Measurements from ENCODE around the gene SHISA5. TPM values are rescaled to one million over a fixed set of nuclear protein-coding genes. Genes with fewer than 3 reads are reported as not detected.
"Not testable (repeated sequence)": the region's sequence is repeated elsewhere in the genome, so short reads cannot be mapped to it uniquely, and the experiment has no call there.

The SHISA5 gene
- polyA plus RNA-seq, 1 experiment = 217 TPM

DNA sequence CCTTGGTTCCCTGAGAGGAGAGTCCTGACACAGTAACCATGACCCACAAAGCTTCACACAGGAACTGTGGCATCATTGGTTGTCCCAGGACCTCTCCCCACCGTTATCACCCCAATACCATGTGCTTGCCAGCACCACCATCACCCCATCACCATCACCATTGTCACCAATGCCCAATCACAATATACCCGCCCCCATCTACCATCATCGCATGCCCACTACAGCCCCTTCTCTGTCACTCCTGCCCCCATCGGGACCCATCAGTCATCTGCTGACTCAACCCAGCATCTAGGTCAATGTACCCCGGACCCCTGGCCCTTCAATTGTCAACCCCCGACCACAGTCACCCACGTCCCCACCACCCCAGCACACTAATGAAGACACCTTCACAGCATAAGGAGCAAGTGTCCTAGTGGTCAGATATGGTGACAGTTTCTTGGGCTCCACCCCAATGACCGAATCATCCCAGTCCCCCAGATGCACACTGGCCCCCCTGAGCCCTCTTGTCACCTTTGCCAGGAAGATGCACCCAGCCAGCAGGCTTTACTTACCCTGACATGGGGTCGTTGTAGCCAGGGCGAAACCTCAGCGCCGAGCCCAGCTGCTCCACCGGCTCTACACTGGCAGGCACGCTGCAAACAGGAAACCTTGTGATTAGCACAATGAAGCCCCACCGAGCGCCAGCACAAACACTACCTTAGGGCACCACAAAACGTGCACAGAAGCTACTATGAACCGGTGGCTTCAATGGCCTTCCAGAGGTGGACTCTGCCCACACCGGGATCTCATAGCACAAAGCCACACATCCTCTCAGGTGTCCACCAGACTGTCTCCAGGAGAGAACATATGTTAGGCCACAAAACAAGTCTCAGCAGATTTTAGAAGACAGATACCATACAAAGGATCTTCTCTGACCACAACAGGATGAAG is 25.1 kb downstream of the SHISA5 start:
- DNase-seq (ENCODE audit: low read depth) = no peak
- Histone ChIP-seq H3K27me3 (ENCODE audit: control insufficient read depth, insufficient read depth, low read length) (no peaks in the 10 kb centered on the region), H3K36me3 (ENCODE audit: control insufficient read depth, insufficient read depth, low read length) (peaks cover 11% of the 10 kb centered on the region), H3K4me3 (ENCODE audit: low read depth, low read length) (no peak overlapping the region)
- ChIA-PET POLR2A (no interaction called here), CTCF (interaction anchor here (0.6 kb wide), 1 partner anchor 16 kb away, joined by 3 read pairs; no protein-coding TSS in a partner anchor)
- TF ChIP-seq, protein P1, sequence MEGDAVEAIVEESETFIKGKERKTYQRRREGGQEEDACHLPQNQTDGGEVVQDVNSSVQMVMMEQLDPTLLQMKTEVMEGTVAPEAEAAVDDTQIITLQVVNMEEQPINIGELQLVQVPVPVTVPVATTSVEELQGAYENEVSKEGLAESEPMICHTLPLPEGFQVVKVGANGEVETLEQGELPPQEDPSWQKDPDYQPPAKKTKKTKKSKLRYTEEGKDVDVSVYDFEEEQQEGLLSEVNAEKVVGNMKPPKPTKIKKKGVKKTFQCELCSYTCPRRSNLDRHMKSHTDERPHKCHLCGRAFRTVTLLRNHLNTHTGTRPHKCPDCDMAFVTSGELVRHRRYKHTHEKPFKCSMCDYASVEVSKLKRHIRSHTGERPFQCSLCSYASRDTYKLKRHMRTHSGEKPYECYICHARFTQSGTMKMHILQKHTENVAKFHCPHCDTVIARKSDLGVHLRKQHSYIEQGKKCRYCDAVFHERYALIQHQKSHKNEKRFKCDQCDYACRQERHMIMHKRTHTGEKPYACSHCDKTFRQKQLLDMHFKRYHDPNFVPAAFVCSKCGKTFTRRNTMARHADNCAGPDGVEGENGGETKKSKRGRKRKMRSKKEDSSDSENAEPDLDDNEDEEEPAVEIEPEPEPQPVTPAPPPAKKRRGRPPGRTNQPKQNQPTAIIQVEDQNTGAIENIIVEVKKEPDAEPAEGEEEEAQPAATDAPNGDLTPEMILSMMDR (IDR thresholded peaks at IDR 0.05; ENCODE audit: insufficient read depth, low read depth, low read length) = no peak

DNA sequence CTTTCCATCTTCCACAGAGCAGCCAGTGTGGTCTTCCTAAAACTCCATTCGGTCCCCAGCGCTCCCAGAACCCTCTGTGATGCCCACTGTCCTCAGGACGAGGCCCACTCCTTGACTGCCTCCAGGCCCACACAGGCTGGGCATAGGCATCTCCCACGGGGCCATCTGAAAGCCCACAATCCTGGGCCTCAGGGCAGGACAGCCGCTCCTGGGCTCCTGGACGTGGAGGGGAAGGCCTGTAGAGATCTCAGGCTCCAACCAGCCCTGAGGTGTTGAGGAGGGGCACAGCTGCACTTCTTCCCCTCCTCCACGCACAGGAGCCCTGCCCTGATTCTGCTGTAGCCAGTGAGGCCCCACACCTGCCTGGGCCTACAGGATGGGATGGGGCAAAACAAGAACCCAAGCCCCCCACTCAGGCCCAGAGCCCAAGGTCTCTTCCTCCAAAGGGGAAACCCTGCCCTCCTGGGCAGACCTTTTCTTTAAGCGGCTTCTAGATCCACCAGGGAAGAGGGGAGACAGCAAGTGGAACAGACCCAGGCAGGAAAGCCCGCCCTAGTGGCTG is 25.9 kb downstream of the SHISA5 start:
- no peak overlapping the region for H3K4me3 ChIP-seq (ENCODE audit: low read depth, low read length)
- no peak for DNase-seq (ENCODE audit: low read depth)
- ChIA-PET CTCF (no interaction called here), POLR2A (no interaction called here)
- TF ChIP-seq, protein P1 (IDR thresholded peaks at IDR 0.05; ENCODE audit: insufficient read depth, low read depth, low read length) = no peak
- peaks cover 11% of the 10 kb centered on the region for H3K36me3 ChIP-seq (ENCODE audit: control insufficient read depth, insufficient read depth, low read length)
- H3K27me3 ChIP-seq (ENCODE audit: control insufficient read depth, insufficient read depth, low read length) = no peaks in the 10 kb centered on the region

DNA sequence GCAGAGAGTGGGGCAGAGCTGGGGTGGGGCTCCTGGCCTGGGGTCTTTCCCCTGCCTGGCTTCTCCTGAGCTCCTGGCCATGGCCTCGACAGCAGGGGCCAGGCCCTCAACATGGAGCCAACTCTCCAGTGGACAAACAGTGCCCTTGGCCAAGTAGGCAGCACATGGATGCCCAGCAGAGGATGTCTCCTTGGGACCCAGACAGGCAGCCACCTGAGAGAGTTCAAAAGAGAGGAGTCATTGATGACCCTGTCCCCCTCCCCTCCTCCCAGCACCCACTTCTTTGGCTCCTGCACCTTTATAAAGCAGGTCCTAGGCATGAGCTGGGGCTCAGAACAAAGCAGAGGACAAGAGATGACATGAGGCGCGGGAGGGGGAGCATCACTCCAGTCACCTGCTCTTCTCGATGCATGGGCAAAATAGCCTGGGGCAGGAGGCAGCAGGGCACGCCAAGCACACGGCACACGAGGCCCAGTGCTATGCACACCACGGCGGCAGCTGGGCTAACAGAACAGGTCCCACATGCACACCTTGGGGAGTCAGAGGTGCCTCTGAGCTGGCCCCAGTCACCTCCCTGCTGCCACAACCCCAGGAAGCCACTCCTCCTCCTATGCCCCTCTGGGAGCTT is 27.4 kb downstream of the SHISA5 start:
- Histone ChIP-seq H3K4me3 (ENCODE audit: low read depth, low read length) (no peak overlapping the region), H3K27me3 (ENCODE audit: control insufficient read depth, insufficient read depth, low read length) (no peaks in the 10 kb centered on the region), H3K36me3 (ENCODE audit: control insufficient read depth, insufficient read depth, low read length) (peaks cover 11% of the 10 kb centered on the region)
- TF ChIP-seq, protein P1 (IDR thresholded peaks at IDR 0.05; ENCODE audit: insufficient read depth, low read depth, low read length) = no peak
- CTCF ChIA-PET = interaction anchor here (0.6 to 1.4 kb wide), 2 partner anchors 8 to 88 kb away, joined by 3 to 4 read pairs; no protein-coding TSS in a partner anchor
- no peak for DNase-seq (ENCODE audit: low read depth)
- POLR2A ChIA-PET = interaction anchor here (0.6 kb wide), 1 partner anchor 43 kb away, joined by 7 read pairs; no protein-coding TSS in a partner anchor

DNA sequence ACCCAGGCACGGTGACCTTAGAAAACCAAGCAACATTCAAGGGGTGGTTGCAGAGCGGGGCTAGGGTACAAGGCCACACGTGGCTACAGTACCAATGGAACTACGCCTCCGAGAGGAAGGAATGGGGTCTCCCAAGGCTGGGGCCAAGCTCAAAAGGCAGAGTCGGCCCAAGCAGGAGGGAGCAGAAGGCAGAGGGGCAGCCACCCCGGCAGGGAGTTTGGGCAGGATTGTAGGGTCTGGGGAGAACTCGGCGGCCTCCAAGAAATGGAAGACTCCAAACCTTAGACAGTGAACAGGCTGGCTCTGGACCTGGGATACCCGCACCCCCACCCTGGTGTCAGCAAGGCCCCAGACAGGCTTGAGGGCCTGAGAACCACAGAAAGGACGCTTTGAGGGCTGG is 28.8 kb downstream of the SHISA5 start:
- ChIA-PET CTCF (interaction anchor here (1.0 to 1.4 kb wide), 2 partner anchors 9 to 208 kb away, joined by 4 read pairs; no protein-coding TSS in a partner anchor), POLR2A (no interaction called here)
- Histone ChIP-seq H3K4me3 (ENCODE audit: low read depth, low read length) (no peak overlapping the region), H3K36me3 (ENCODE audit: control insufficient read depth, insufficient read depth, low read length) (peaks cover 13% of the 10 kb centered on the region), H3K27me3 (ENCODE audit: control insufficient read depth, insufficient read depth, low read length) (no peaks in the 10 kb centered on the region)
- DNase-seq (ENCODE audit: low read depth) = no peak
- TF ChIP-seq, protein P1 (IDR thresholded peaks at IDR 0.05; ENCODE audit: insufficient read depth, low read depth, low read length) = no peak

DNA sequence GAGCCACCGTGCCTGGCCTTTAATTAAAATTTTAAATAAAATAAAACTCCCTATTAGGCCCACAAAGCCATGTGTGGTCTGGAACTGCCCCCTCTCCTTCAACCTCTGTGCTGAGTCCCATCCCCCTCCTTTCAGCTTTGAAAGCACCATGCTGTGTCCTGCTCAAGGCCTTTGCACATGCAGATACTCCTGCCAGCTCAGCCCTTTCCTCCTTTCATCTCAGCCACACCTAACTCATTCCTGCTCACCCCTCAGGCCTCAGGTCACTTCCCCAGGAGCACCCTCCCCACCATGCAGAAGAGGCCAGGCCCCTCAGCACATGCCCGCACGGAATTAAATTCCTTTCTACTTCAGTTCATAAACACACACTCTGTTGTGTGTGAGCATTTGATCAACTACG is 29.4 kb downstream of the SHISA5 start:
- ChIA-PET CTCF (interaction anchor here (0.8 to 3.1 kb wide), 5 partner anchors 12 to 209 kb away, joined by 3 to 14 read pairs (median 4); no protein-coding TSS in a partner anchor), POLR2A (no interaction called here)
- Histone ChIP-seq H3K4me3 (ENCODE audit: low read depth, low read length) (no peak overlapping the region), H3K27me3 (ENCODE audit: control insufficient read depth, insufficient read depth, low read length) (no peaks in the 10 kb centered on the region), H3K36me3 (ENCODE audit: control insufficient read depth, insufficient read depth, low read length) (peaks cover 17% of the 10 kb centered on the region)
- TF ChIP-seq, protein P1 (IDR thresholded peaks at IDR 0.05; ENCODE audit: insufficient read depth, low read depth, low read length) = no peak
- no peak for DNase-seq (ENCODE audit: low read depth)

DNA sequence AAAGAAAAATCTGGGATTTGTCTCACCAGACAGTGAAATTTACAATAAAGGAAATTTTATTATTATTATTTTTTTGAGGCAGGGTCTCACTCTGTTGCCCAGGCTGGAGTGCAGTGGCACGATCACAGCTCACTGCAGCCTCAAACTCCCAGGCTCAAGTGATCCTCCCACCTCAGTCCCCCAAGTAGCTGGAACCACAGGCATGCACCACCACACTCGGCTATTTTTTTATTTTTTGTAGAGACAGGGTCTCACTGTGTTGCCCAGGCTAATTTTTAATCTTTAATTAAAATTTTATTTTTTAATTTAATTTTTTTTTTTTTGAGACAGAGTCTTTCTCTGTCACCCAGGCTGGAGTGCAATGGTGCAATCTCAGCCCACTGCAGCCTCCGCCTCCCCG is 29.9 kb downstream of the SHISA5 start:
- H3K4me3 ChIP-seq (ENCODE audit: low read depth, low read length); POLR2A ChIA-PET; H3K27me3 ChIP-seq (ENCODE audit: control insufficient read depth, insufficient read depth, low read length); DNase-seq (ENCODE audit: low read depth): not testable (repeated sequence)
- CTCF ChIA-PET = interaction anchor here (0.8 to 3.1 kb wide), 10 partner anchors 10 to 74 kb away, joined by 3 to 14 read pairs (median 4); no protein-coding TSS in a partner anchor
- H3K36me3 ChIP-seq (ENCODE audit: control insufficient read depth, insufficient read depth, low read length) = peaks cover 19% of the 10 kb centered on the region
